ENCODE results near the gene CDY2A.
"Not testable (repeated sequence)": the region's sequence is repeated elsewhere in the genome, so short reads cannot be mapped to it uniquely, and the experiment has no call there.

DNA sequence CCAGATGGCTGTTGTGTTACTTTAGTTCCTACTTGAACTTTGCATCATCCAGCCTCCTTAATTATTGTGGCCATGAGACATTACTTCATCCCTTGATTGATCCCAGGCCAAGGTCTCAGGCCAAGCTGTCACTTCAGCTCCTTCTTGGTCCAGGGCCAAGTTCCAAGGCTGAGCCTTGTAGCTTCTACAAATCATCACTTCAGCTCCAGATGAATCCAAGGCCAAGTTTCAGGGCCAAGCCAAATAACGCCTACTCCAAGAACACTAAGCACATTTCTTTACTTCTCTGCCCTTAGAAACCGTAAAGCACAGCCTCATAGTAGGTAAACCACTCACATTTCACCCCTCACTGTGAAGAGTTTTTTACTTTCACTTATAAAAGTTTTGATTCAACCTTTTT is 1.7 kb upstream of the CDY2A start:
- TF ChIP-seq, protein P1, sequence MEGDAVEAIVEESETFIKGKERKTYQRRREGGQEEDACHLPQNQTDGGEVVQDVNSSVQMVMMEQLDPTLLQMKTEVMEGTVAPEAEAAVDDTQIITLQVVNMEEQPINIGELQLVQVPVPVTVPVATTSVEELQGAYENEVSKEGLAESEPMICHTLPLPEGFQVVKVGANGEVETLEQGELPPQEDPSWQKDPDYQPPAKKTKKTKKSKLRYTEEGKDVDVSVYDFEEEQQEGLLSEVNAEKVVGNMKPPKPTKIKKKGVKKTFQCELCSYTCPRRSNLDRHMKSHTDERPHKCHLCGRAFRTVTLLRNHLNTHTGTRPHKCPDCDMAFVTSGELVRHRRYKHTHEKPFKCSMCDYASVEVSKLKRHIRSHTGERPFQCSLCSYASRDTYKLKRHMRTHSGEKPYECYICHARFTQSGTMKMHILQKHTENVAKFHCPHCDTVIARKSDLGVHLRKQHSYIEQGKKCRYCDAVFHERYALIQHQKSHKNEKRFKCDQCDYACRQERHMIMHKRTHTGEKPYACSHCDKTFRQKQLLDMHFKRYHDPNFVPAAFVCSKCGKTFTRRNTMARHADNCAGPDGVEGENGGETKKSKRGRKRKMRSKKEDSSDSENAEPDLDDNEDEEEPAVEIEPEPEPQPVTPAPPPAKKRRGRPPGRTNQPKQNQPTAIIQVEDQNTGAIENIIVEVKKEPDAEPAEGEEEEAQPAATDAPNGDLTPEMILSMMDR (optimal IDR thresholded peaks at IDR 0.05 in 1 of 3, IDR thresholded peaks at IDR 0.05 in 1 of 3, conservative IDR thresholded peaks at IDR 0.05 in 1 of 3; ENCODE audit: extremely low read depth in 1 of 3, insufficient read depth in 2 of 3, low read length in 3 of 3), result not testable (repeated sequence)
- TF ChIP-seq EZH2 (IDR thresholded peaks at IDR 0.05; ENCODE audit: low read length), result not testable (repeated sequence)

All from keratinocyte (primary cell).